ENCODE measurements around the gene APOBEC3C. TPM values are rescaled to one million over a fixed set of nuclear protein-coding genes. Genes with fewer than 3 reads are reported as not detected.
"Not testable (repeated sequence)": the region's sequence is repeated elsewhere in the genome, so short reads cannot be mapped to it uniquely, and the experiment has no call there.

Gene APOBEC3C
- total RNA-seq, 1 donor from 2014 or later: 4.2 TPM

GRCh38 chr22:38987171-38987895 is 26.7 kb upstream of the APOBEC3C start:
- H3K27ac Mint-ChIP-seq: no peak overlapping the region
- peaks cover 4% of the 10 kb centered on the region for H3K27me3 Mint-ChIP-seq
- H3K9me3 Mint-ChIP-seq (ENCODE audit: low read depth): peaks cover 5% of the 10 kb centered on the region
- peaks cover 3% of the 10 kb centered on the region for H3K36me3 Mint-ChIP-seq (ENCODE audit: insufficient read depth)
- DNase-seq (ENCODE audit: low spot score, unreplicated experiment): no peak
- no peak overlapping the region for H3K4me3 Mint-ChIP-seq (ENCODE audit: low read depth)
- peaks cover 3% of the 10 kb centered on the region for H3K4me1 Mint-ChIP-seq (ENCODE audit: low read depth)
- no peak for TF ChIP-seq CTCF (IDR thresholded peaks at IDR 0.05; ENCODE audit: unreplicated experiment)

- no peaks in the 10 kb centered on the region for H3K36me3 Mint-ChIP-seq (ENCODE audit: insufficient read depth)
- H3K27ac Mint-ChIP-seq: no peak overlapping the region
- TF ChIP-seq CTCF (IDR thresholded peaks at IDR 0.05; ENCODE audit: unreplicated experiment): no peak
- H3K9me3 Mint-ChIP-seq (ENCODE audit: low read depth): no peaks in the 10 kb centered on the region
- peaks cover 3% of the 10 kb centered on the region for H3K4me1 Mint-ChIP-seq (ENCODE audit: low read depth)
- H3K4me3 Mint-ChIP-seq (ENCODE audit: low read depth): no peak overlapping the region
- H3K27me3 Mint-ChIP-seq: peaks cover 9% of the 10 kb centered on the region
- DNase-seq (ENCODE audit: low spot score, unreplicated experiment): no peak
Measured at GRCh38 chr22:38989466-38989865, 24.6 kb upstream of the APOBEC3C start.

DNA sequence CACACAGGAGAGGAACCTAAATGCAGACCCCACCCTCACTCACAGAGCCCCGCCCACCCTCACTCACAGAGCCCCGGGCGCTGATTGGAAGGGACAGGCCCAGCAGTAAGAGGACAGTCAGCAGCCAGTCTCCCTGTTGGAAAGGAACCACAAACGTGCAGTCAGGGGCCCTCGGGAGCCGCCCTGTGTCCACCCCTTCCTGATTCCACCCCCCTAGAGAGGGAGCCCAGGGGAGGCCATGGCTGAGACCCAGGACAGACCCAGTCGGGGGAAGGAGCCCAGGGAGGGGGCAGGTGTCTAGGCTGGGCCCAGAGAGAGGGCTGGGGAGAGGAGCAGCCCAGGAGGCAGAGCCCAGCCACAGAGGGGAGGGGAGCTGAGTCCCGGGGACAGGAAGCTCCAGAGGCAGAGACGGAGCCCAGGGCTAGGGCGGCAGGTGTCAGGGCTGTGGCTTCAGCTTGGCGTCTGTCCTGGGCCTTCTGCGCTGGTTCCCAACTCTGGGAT is 21.1 kb upstream of the APOBEC3C start:
- H3K27ac Mint-ChIP-seq; H3K4me1 Mint-ChIP-seq (ENCODE audit: low read depth); H3K27me3 Mint-ChIP-seq; DNase-seq (ENCODE audit: low spot score, unreplicated experiment); H3K4me3 Mint-ChIP-seq (ENCODE audit: low read depth); H3K9me3 Mint-ChIP-seq (ENCODE audit: low read depth); H3K36me3 Mint-ChIP-seq (ENCODE audit: insufficient read depth): not testable (repeated sequence)

DNA sequence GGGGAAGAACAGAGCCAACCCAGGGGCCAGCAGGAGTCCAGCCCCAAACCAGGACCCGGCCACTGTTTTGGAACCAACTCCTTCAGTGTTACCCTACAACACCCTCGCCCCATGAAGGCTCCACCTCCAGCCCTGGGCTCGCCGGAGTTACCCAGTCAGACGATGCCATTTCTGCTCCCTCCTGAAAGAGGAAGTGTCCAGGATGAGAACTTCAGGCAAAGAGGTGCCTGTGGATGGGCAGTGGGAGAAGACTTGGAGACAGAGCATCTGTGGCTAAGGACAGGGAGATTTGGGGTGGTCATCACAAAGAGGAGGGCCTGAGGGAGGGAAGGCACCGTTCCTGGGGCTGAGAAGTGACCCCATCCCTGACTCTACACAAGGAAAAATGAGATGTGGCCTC is 18.0 kb upstream of the APOBEC3C start:
- Mint-ChIP-seq H3K27me3 (peaks cover 11% of the 10 kb centered on the region), H3K36me3 (ENCODE audit: insufficient read depth) (peaks cover 1% of the 10 kb centered on the region), H3K27ac (no peak overlapping the region), H3K4me1 (ENCODE audit: low read depth) (no peaks in the 10 kb centered on the region), H3K9me3 (ENCODE audit: low read depth) (peaks cover 4% of the 10 kb centered on the region), H3K4me3 (ENCODE audit: low read depth) (no peak overlapping the region)
- TF ChIP-seq CTCF (IDR thresholded peaks at IDR 0.05; ENCODE audit: unreplicated experiment): no peak
- DNase-seq (ENCODE audit: low spot score, unreplicated experiment): no peak

DNA sequence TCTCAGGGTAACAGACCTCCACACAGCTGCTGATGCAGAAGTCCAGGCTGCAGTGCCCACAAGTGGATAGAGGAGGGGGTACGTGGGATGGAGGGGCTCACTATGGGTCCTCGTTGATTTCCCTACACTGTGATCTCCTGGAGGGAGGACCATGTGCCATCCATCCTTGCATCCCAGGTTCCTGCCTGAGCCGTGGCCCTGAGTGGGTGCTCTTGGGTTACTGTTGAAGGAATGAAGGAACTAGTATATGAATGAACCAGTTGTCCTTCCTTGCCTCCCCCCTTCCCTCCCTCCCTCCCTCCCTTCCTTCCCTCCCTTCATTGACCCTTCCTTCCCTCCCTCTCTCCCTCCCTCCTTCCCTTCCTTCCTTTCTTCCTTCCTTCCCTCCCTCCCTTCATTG is 16.5 kb upstream of the APOBEC3C start:
- no peak overlapping the region for H3K4me3 Mint-ChIP-seq (ENCODE audit: low read depth)
- H3K27me3 Mint-ChIP-seq: peaks cover 11% of the 10 kb centered on the region
- no peak for DNase-seq (ENCODE audit: low spot score, unreplicated experiment)
- no peaks in the 10 kb centered on the region for H3K4me1 Mint-ChIP-seq (ENCODE audit: low read depth)
- H3K36me3 Mint-ChIP-seq (ENCODE audit: insufficient read depth): peaks cover 1% of the 10 kb centered on the region
- H3K9me3 Mint-ChIP-seq (ENCODE audit: low read depth): peaks cover 4% of the 10 kb centered on the region
- TF ChIP-seq CTCF (IDR thresholded peaks at IDR 0.05; ENCODE audit: unreplicated experiment): no peak
- H3K27ac Mint-ChIP-seq: peak overlapping the region; percentile 24

- peak overlapping the region; percentile 29 for H3K27ac Mint-ChIP-seq
- H3K36me3 Mint-ChIP-seq (ENCODE audit: insufficient read depth): no peaks in the 10 kb centered on the region
- peak; percentile 86 for TF ChIP-seq CTCF (IDR thresholded peaks at IDR 0.05; ENCODE audit: unreplicated experiment)
- DNase-seq (ENCODE audit: low spot score, unreplicated experiment): peak; percentile 51
- H3K4me1 Mint-ChIP-seq (ENCODE audit: low read depth): no peaks in the 10 kb centered on the region
- H3K9me3 Mint-ChIP-seq (ENCODE audit: low read depth): peaks cover under 1% of the 10 kb centered on the region
- H3K4me3 Mint-ChIP-seq (ENCODE audit: low read depth): no peak overlapping the region
- H3K27me3 Mint-ChIP-seq: no peaks in the 10 kb centered on the region
Measured at GRCh38 chr22:39003165-39003638, 10.9 kb upstream of the APOBEC3C start.
